ENCODE data around the gene KCNG2.
"Not testable (repeated sequence)": the region's sequence is repeated elsewhere in the genome, so short reads cannot be mapped to it uniquely, and the experiment has no call there.

Gene KCNG2

GRCh38 chr18:79855147-79855933 lies 57.6 kb downstream of the KCNG2 start:
- DNase-seq: no peak

GRCh38 chr18:79856119-79857007 lies 58.6 kb downstream of the KCNG2 start:
- no peak for DNase-seq

- DNase-seq: no peak
Observed at GRCh38 chr18:79857082-79857671, 59.4 kb downstream of the KCNG2 start.

- DNase-seq: no peak
Observed at GRCh38 chr18:79859314-79859713, 61.6 kb downstream of the KCNG2 start.

- DNase-seq: no peak
Observed at GRCh38 chr18:79861687-79862086, 63.9 kb downstream of the KCNG2 start.

- no peak for DNase-seq
Observed at GRCh38 chr18:79862562-79862961, 64.8 kb downstream of the KCNG2 start.

GRCh38 chr18:79863161-79864005 lies 65.6 kb downstream of the KCNG2 start:
- DNase-seq: no peak

- DNase-seq: no peak
Observed at GRCh38 chr18:79864006-79864725, 66.4 kb downstream of the KCNG2 start.

GRCh38 chr18:79864955-79865354 lies 67.2 kb downstream of the KCNG2 start:
- DNase-seq: not testable (repeated sequence)

GRCh38 chr18:79865951-79866350 lies 68.2 kb downstream of the KCNG2 start:
- not testable (repeated sequence) for DNase-seq

GRCh38 chr18:79866889-79867574 lies 69.3 kb downstream of the KCNG2 start:
- DNase-seq: no peak

GRCh38 chr18:79867666-79868065 lies 69.9 kb downstream of the KCNG2 start:
- no peak for DNase-seq

- DNase-seq: no peak
Observed at GRCh38 chr18:79868168-79868784, 70.5 kb downstream of the KCNG2 start.

- no peak for DNase-seq
Observed at GRCh38 chr18:79868811-79869541, 71.2 kb downstream of the KCNG2 start.

- DNase-seq: no peak
Observed at GRCh38 chr18:79869591-79870300, 72.0 kb downstream of the KCNG2 start.

- no peak for DNase-seq
Observed at GRCh38 chr18:79870301-79871025, 72.7 kb downstream of the KCNG2 start.

GRCh38 chr18:79871026-79871390 lies 73.3 kb downstream of the KCNG2 start:
- DNase-seq: no peak

- no peak for DNase-seq
Observed at GRCh38 chr18:79871481-79872091, 73.8 kb downstream of the KCNG2 start.
